H1 (cell line): ENCODE results near the gene SMTNL2. TPM values are rescaled to one million over a fixed set of nuclear protein-coding genes. Genes with fewer than 3 reads are reported as not detected.

ENCODE experiments used
- CTCF ChIA-PET: fragments of 300-600 bp; sonication (Branson Sonifier 250); formaldehyde crosslinking; loops from one replicate; lab custom pipeline; 2021; ENCODE audit not compliant: partially characterized antibody; lab: Charles Lee
- POLR2A ChIA-PET: fragments of 300-600 bp; sonication (Branson Sonifier 250); formaldehyde crosslinking; loops from one replicate; lab custom pipeline; 2021; ENCODE audit warnings: inconsistent platforms; ENCODE audit not compliant: partially characterized antibody; lab: Charles Lee
- DNase-seq, 2 experiments: peaks; one replicate each; pipeline versions ENCODE4 v3.0.0 to v3.0.0-alpha.2; 2010 to 2022; ENCODE audit warnings: low spot score in 2 of 2, low read depth in 1 of 2, mixed read lengths in 1 of 2
- FAIRE-seq: peaks from 2 replicates; lab custom pipeline; 2011; peaks lifted over from hg19 to GRCh38; lab: Jason Lieb, UNC
- H2AFZ ChIP-seq: 2 replicates; pipeline ENCODE4 v1.8.1; 2012; ENCODE audit warnings: low read length, inconsistent platforms
- H2AK5ac ChIP-seq: 2 replicates; pipeline ENCODE4 v1.6.1; 2013; ENCODE audit warnings: low read depth, low read length
- H2BK120ac ChIP-seq: replicated peaks from 2 replicates; pipeline ENCODE3; 2013; ENCODE audit warnings: low read depth, low read length, inconsistent platforms
- H2BK12ac ChIP-seq: 2 replicates; pipeline ENCODE4 v1.6.1; 2013; ENCODE audit warnings: low read depth, low read length
- H2BK15ac ChIP-seq: 2 replicates; pipeline ENCODE4 v1.6.1; 2013; ENCODE audit warnings: low read length
- H2BK20ac ChIP-seq: 2 replicates; pipeline ENCODE4 v1.6.1; 2013; ENCODE audit warnings: low read length
- H2BK5ac ChIP-seq: 2 replicates; pipeline ENCODE4 v1.6.1; 2013; ENCODE audit warnings: low read depth, low read length
- H3K14ac ChIP-seq: 2 replicates; pipeline ENCODE4 v1.6.1; 2013; ENCODE audit warnings: inconsistent platforms; ENCODE audit not compliant: insufficient read length
- H3K18ac ChIP-seq: 2 replicates; pipeline ENCODE4 v1.6.1; 2013; ENCODE audit warnings: low read length; ENCODE audit errors: extremely low read depth
- H3K23ac ChIP-seq: 2 replicates; pipeline ENCODE4 v1.6.1; 2013; ENCODE audit warnings: inconsistent platforms; ENCODE audit not compliant: insufficient read length
- H3K23me2 ChIP-seq: 2 replicates; pipeline ENCODE4 v1.6.1; 2013; ENCODE audit warnings: low read depth, low read length
- H3K27ac ChIP-seq: 2 replicates; pipeline ENCODE4 v1.6.1; 2011; ENCODE audit warnings: low read depth, low read length, inconsistent platforms
- H3K27me3 ChIP-seq, 4 experiments: replicated peaks in 1 of 4; 1 replicate in 1 of 4; 2 replicates in 3 of 4; pipeline versions ENCODE4 v1.6.1 to v1.8.1; 2011 to 2013; ENCODE audit warnings: low read length in 3 of 4, mild to moderate bottlenecking in 3 of 4, inconsistent platforms in 2 of 4, mixed read lengths in 2 of 4, moderate library complexity in 1 of 4; ENCODE audit not compliant: control insufficient read depth in 3 of 4, insufficient read depth in 3 of 4; ENCODE audit errors: extremely low read depth in 1 of 4
- H3K36me3 ChIP-seq, 4 experiments: 2 replicates each; pipeline versions ENCODE4 v1.6.1 to v1.8.1; 2011 to 2013; ENCODE audit warnings: mild to moderate bottlenecking in 4 of 4, low read length in 3 of 4, moderate library complexity in 2 of 4, control low read depth in 1 of 4, inconsistent platforms in 1 of 4; ENCODE audit not compliant: insufficient read depth in 4 of 4, control insufficient read depth in 2 of 4
- H3K4ac ChIP-seq: replicated peaks from 2 replicates; pipeline ENCODE3; 2013; ENCODE audit warnings: low read length, low read depth, mixed read lengths, inconsistent platforms; ENCODE audit not compliant: insufficient read length
- H3K4me1 ChIP-seq, 4 experiments: replicated peaks in 1 of 4; 1 replicate in 1 of 4; 2 replicates in 3 of 4; pipeline versions ENCODE4 v1.6.1 to v1.8.1; 2011 to 2013; ENCODE audit warnings: low read length in 3 of 4, inconsistent platforms in 2 of 4, mixed read lengths in 1 of 4; ENCODE audit not compliant: insufficient read depth in 4 of 4, control insufficient read depth in 3 of 4
- H3K4me2 ChIP-seq, 2 experiments: 2 replicates each; pipeline versions ENCODE4 v1.6.1 to v1.8.1; 2011 to 2013; ENCODE audit warnings: low read depth in 2 of 2, low read length in 2 of 2, control low read depth in 1 of 2, inconsistent platforms in 1 of 2, mild to moderate bottlenecking in 1 of 2; ENCODE audit not compliant: insufficient read depth in 1 of 2
- H3K4me3 ChIP-seq, 4 experiments: fragments of 200-600, 300-600 bp in 1 of 4; sonication (generic), shearing (Covaris generic), sonication (Bioruptor Twin) in 1 of 4; 2 replicates each; pipeline versions ENCODE4 v1.5.1 to v1.8.1; 2011 to 2016; ENCODE audit warnings: low read length in 4 of 4, low read depth in 3 of 4, control low read depth in 2 of 4, inconsistent platforms in 2 of 4, mild to moderate bottlenecking in 2 of 4, mixed read lengths in 1 of 4, moderate library complexity in 1 of 4; ENCODE audit not compliant: insufficient read depth in 2 of 4; ENCODE audit errors: extremely low read depth in 1 of 4
- H3K56ac ChIP-seq: replicated peaks from 2 replicates; pipeline ENCODE3; 2013; ENCODE audit warnings: low read depth, mild to moderate bottlenecking, mixed read lengths, low read length, inconsistent platforms; ENCODE audit not compliant: insufficient read length
- H3K79me1 ChIP-seq: 2 replicates; pipeline ENCODE4 v1.6.1; 2013; ENCODE audit warnings: low read depth, low read length, control low read depth
- H3K79me2 ChIP-seq, 2 experiments: 2 replicates each; pipeline versions ENCODE4 v1.6.1 to v1.8.1; 2012 to 2013; ENCODE audit warnings: low read length in 2 of 2, mild to moderate bottlenecking in 2 of 2, inconsistent platforms in 1 of 2; ENCODE audit not compliant: insufficient read depth in 2 of 2, control insufficient read depth in 1 of 2
- H3K9ac ChIP-seq, 4 experiments: replicated peaks in 1 of 4; 1 replicate in 1 of 4; 2 replicates in 3 of 4; pipeline versions ENCODE4 v1.6.1 to v1.8.1; 2011 to 2013; ENCODE audit warnings: low read depth in 3 of 4, low read length in 3 of 4, control low read depth in 2 of 4, mild to moderate bottlenecking in 2 of 4, moderate library complexity in 2 of 4, inconsistent platforms in 1 of 4; ENCODE audit errors: extremely low read depth in 1 of 4
- H3K9me3 ChIP-seq, 2 experiments: 2 replicates each; pipeline versions ENCODE4 v1.6.1 to v1.8.1; 2012 to 2013; ENCODE audit warnings: mild to moderate bottlenecking in 2 of 2, moderate library complexity in 2 of 2, control low read depth in 1 of 2, inconsistent platforms in 1 of 2, low read depth in 1 of 2, low read length in 1 of 2, mixed read lengths in 1 of 2; ENCODE audit not compliant: insufficient read depth in 2 of 2
- H4K20me1 ChIP-seq, 2 experiments: replicated peaks in 1 of 2; 2 replicates each; pipeline versions ENCODE3 to v1.8.1; 2011 to 2013; ENCODE audit warnings: inconsistent platforms in 2 of 2, low read length in 2 of 2, mild to moderate bottlenecking in 1 of 2; ENCODE audit not compliant: insufficient read depth in 2 of 2, control insufficient read depth in 1 of 2
- H4K5ac ChIP-seq: 2 replicates; pipeline ENCODE4 v1.6.1; 2013; ENCODE audit warnings: low read length, low read depth, mixed read lengths, inconsistent platforms; ENCODE audit not compliant: insufficient read length
- H4K8ac ChIP-seq: 2 replicates; pipeline ENCODE4 v1.8.0; 2013; ENCODE audit warnings: mild to moderate bottlenecking, moderate library complexity, low read length, inconsistent platforms; ENCODE audit not compliant: insufficient read depth; ENCODE audit errors: extremely low read depth
- H4K91ac ChIP-seq: replicated peaks from 2 replicates; pipeline ENCODE3; 2013; ENCODE audit warnings: low read length, mixed read lengths, inconsistent platforms; ENCODE audit not compliant: insufficient read length
- CEBPB ChIP-seq: IDR thresholded peaks from 2 replicates; pipeline ENCODE4 v1.6.1; 2012; ENCODE audit warnings: low read depth, low read length
- HDAC2 ChIP-seq, 2 experiments: fragments of 300-600 bp in 1 of 2; sonication (generic) in 1 of 2; IDR thresholded peaks; 2 replicates each; pipeline ENCODE4 v1.6.1; 2011 to 2012; ENCODE audit warnings: low read depth in 2 of 2, low read length in 2 of 2, mild to moderate bottlenecking in 2 of 2, moderate library complexity in 2 of 2, borderline replicate concordance in 1 of 2, inconsistent platforms in 1 of 2
- KDM1A ChIP-seq: fragments of 200-600, 300-600 bp; sonication (generic); IDR thresholded peaks from 2 replicates; pipeline ENCODE4 v1.7.1; 2016; ENCODE audit warnings: mild to moderate bottlenecking, low read length, borderline replicate concordance
- POU5F1 ChIP-seq: IDR thresholded peaks from 2 replicates; pipeline ENCODE4 v1.6.1; 2011; ENCODE audit warnings: low read depth, mild to moderate bottlenecking, low read length, moderate library complexity
- SP1 ChIP-seq: IDR thresholded peaks from 2 replicates; pipeline ENCODE4 v1.6.1; 2011; ENCODE audit warnings: low read depth, low read length
- whole genome bisulfite sequencing, 2 experiments: shearing (Covaris generic) in 1 of 2; methylation state at CpG; one replicate each; pipeline versions ENCODE4 v1.1.6 to v1.1.7; 2013 to 2015; ENCODE audit warnings: low lambda C conversion rate in 2 of 2, mixed read lengths in 2 of 2, inconsistent platforms in 1 of 2, low coverage in 1 of 2, missing lambda C conversion rate in 1 of 2; ENCODE audit not compliant: insufficient replicate concordance in 2 of 2, insufficient coverage in 1 of 2, insufficient read length in 1 of 2; ENCODE audit errors: extremely low coverage in 1 of 2, missing lambda C conversion rate in 1 of 2; 5-methylcytosine and 5-hydroxymethylcytosine counted together
- polyA plus RNA-seq, 7 experiments: library from polyadenylated mRNA; depleted of rRNA in 3 of 7; stranded (reverse) in 5 of 7; unstranded in 2 of 7; fragments of >200 nt in 5 of 7; fragments of 200-250 nt in 2 of 7; gene quantifications; 1 replicate in 5 of 7; 2 replicates in 1 of 7; 4 replicates in 1 of 7; pipeline versions ENCODE4 v1.2.1 to v1.2.3, GENCODE V29; 2011 to 2013; ENCODE audit warnings: missing spikeins in 2 of 7, mixed read lengths in 2 of 7
- total RNA-seq: library from RNA; stranded (reverse); fragmentation: NEBNext Ultra II Directional; extraction: Animal tissue kit (Norgen Biotek cat#: 25700); gene quantifications from 2 replicates; pipeline ENCODE4 v1.2.1, GENCODE V29; 2021
- TF ChIP-seq, protein P1 (sequence below), 3 experiments: IDR thresholded peaks; 1 replicate in 2 of 3; 2 replicates in 1 of 3; pipeline versions ENCODE4 v1.5.1 to v1.6.1; 2011; ENCODE audit warnings: low read length in 3 of 3, mild to moderate bottlenecking in 3 of 3, inconsistent platforms in 2 of 3, low read depth in 1 of 3, moderate library complexity in 1 of 3; ENCODE audit not compliant: insufficient read depth in 1 of 3; ENCODE audit errors: control extremely low read depth in 1 of 3

SMTNL2 gene
- total and polyA plus RNA-seq, 2 of the 8 experiments (the other 6 are each of a cell fraction or from before 2014, with no cell fraction given), result 3.6 to 4.5 TPM

DNA sequence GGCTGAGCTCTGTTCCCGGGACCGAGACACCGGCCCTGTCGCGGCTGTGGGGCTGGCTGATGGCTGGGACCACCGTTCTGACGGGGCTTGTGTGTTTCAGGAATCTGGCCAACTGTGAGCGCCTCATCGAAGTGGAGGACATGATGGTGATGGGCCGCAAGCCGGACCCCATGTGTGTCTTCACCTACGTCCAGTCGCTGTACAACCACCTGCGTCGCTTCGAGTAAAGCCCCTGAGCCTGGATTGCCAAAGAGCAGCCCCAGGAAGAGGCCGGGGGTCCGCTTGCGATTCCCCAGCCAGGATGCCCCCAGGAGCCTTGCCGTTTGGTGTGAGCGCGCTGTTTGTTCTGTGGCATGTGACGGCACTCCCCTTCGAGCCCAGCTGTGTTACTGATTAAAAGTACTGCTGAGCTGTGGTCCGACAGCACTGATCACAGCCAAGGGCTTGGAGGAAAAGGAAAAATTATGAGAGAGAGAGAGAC is 23.0 kb downstream of the SMTNL2 start:
- Histone ChIP-seq H3K27me3 (no peaks in the 10 kb centered on the region; a peak in 1 of 7 replicates), H3K4me1 (peaks cover 0 to 10% (median 2%) of the 10 kb centered on the region in 4 experiments; a peak in 3 of 7 replicates), H3K23me2 (no peaks in the 10 kb centered on the region), H3K36me3 (no peaks in the 10 kb centered on the region), H3K14ac (no peak overlapping the region), H3K4me2 (no peak overlapping the region), H2BK12ac (no peak overlapping the region), H3K18ac (no peak overlapping the region; the same call in 1 of the 2 replicates), H4K91ac (no peak overlapping the region), H3K4me3 (no peak overlapping the region), H2BK120ac (no peak overlapping the region), H2BK5ac (no peak overlapping the region), H3K56ac (no peak overlapping the region), H2BK20ac (no peak overlapping the region), H2AFZ (no peak overlapping the region), H3K79me2 (no peaks in the 10 kb centered on the region), H3K23ac (no peak overlapping the region), H4K5ac (peak overlapping the region; percentile 10), H3K4ac (no peak overlapping the region), H2BK15ac (no peak overlapping the region), H3K27ac (no peak overlapping the region), H2AK5ac (0 out of 2 replicates have a peak overlapping the region, but pooled peaks have one; percentile 53), H4K8ac (no peak overlapping the region), H3K9ac (no peak overlapping the region), H4K20me1 (no peaks in the 10 kb centered on the region), H3K79me1 (no peaks in the 10 kb centered on the region), H3K9me3 (no peaks in the 10 kb centered on the region)
- WGBS, 2 experiments, result 91% methylated on average over 25 of the region's 25 CpGs; no CpG with 5 or more reads in 1 of the 2 experiments
- FAIRE-seq (no peak), DNase-seq (no peak)
- TF ChIP-seq, protein P1, sequence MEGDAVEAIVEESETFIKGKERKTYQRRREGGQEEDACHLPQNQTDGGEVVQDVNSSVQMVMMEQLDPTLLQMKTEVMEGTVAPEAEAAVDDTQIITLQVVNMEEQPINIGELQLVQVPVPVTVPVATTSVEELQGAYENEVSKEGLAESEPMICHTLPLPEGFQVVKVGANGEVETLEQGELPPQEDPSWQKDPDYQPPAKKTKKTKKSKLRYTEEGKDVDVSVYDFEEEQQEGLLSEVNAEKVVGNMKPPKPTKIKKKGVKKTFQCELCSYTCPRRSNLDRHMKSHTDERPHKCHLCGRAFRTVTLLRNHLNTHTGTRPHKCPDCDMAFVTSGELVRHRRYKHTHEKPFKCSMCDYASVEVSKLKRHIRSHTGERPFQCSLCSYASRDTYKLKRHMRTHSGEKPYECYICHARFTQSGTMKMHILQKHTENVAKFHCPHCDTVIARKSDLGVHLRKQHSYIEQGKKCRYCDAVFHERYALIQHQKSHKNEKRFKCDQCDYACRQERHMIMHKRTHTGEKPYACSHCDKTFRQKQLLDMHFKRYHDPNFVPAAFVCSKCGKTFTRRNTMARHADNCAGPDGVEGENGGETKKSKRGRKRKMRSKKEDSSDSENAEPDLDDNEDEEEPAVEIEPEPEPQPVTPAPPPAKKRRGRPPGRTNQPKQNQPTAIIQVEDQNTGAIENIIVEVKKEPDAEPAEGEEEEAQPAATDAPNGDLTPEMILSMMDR (IDR thresholded peaks at IDR 0.05; ENCODE audit: control extremely low read depth in 1 of 3, insufficient read depth in 1 of 3, low read depth in 1 of 3, low read length in 3 of 3), result no peak
- TF ChIP-seq HDAC2 (IDR thresholded peaks at IDR 0.05; ENCODE audit: borderline replicate concordance in 1 of 2, low read depth in 2 of 2, low read length in 2 of 2) (no peak), CEBPB (no peak), SP1 (no peak), POU5F1 (no peak), KDM1A (no peak)
- ChIA-PET POLR2A (interaction anchor here (1.2 to 1.3 kb wide), 2 partner anchors 8 to 11 kb away, joined by 4 to 5 read pairs; no protein-coding TSS in a partner anchor), CTCF (interaction anchor here (0.6 to 6.8 kb wide), 8 partner anchors 8 to 94 kb away, joined by 3 to 51 read pairs (median 4); no protein-coding TSS in a partner anchor)
